Measurements from ENCODE around the gene C1orf21. TPM values are rescaled to one million over a fixed set of nuclear protein-coding genes. Genes with fewer than 3 reads are reported as not detected.

Gene C1orf21
- total RNA-seq, 4 donors from 2014 or later, result 106 to 206 (median 154) TPM

DNA sequence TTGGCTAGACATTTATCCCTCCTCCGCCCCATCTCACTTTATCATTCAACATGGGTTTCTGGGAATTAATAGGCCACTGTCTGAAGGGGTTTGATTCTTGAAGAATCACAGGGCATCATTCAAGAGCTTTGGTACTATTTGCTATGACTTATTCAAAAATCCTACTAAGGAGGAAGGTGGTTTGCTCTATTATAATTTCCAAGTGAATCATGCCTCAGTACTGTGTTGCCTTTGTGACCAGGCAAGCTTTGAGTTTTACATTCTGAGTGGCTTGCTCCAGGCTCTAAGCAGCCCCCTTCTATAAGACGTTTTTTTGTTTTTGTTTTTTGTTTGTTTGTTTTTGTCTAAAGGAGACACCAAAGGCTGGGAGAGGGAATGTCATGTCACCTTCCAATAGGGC, 2.6 kb downstream of the C1orf21 start:
- Histone ChIP-seq H3K9me3 (no peaks in the 10 kb centered on the region), H3K27ac (peak overlapping the region; percentile 97 to 100 (median 98)), H3K36me3 (no peaks in the 10 kb centered on the region), H3K4me3 (peak overlapping the region; percentile 77 to 96 (median 92)), H3K27me3 (no peaks in the 10 kb centered on the region), H3K4me1 (peaks cover 53 to 60% of the 10 kb centered on the region in 2 donors)
- in situ Hi-C loops (cut with MboI; ENCODE audit: low sequenced_read_pairs in 4 of 4), result loop anchor here (5.0 to 25.0 kb wide), 6 partner anchors 98 to 275 kb away; no protein-coding TSS in a partner anchor
- no peak for ATAC-seq
- TF ChIP-seq CTCF (IDR thresholded peaks at IDR 0.05 in 4 of 5, conservative IDR thresholded peaks at IDR 0.05 in 1 of 5) (no peak), POLR2A (IDR thresholded peaks at IDR 0.05) (no peak)
- DNase-seq, result no peak
- intact Hi-C loops (cut with DNase I; ENCODE audit: low total_unique reads), result loop anchor here (1.0 to 5.0 kb wide), 6 partner anchors 21 to 275 kb away; no protein-coding TSS in a partner anchor

DNA sequence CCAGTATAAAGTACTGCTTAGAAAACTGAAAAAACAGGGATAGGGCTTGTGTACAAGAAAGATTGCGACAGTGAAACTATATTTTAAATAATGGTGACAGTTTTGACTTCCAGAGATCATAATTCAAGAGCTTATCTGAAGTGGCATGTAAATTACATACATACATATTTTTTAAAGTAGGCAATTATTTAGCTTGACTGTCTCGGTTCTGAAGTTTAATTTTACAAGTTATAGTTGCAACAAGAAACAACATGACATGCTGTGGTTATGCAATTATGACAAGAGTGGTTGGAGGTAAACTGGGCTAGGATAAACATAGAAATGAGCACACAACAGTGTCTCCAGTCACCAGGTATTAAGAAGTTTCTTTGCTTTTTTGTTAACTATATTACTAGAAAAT, 4.1 kb downstream of the C1orf21 start:
- peak; percentile 23 to 24 for ATAC-seq
- Histone ChIP-seq H3K4me3 (peak overlapping the region in 3 of 4 donors; percentile 12 to 96 (median 94)), H3K9me3 (no peaks in the 10 kb centered on the region), H3K27ac (peak overlapping the region; percentile 97 to 100 (median 98)), H3K27me3 (no peaks in the 10 kb centered on the region), H3K4me1 (peaks cover 65 to 69% of the 10 kb centered on the region in 2 donors), H3K36me3 (no peaks in the 10 kb centered on the region)
- intact Hi-C loops (cut with DNase I; ENCODE audit: low total_unique reads) (no loop called here), in situ Hi-C loops (cut with MboI; ENCODE audit: low sequenced_read_pairs in 4 of 4) (loop anchor here (10.0 to 25.0 kb wide), 4 partner anchors 94 to 271 kb away; no protein-coding TSS in a partner anchor)
- no peak for DNase-seq
- TF ChIP-seq POLR2A (IDR thresholded peaks at IDR 0.05) (peak in 1 of 2 donors; percentile 17), CTCF (IDR thresholded peaks at IDR 0.05 in 4 of 5, conservative IDR thresholded peaks at IDR 0.05 in 1 of 5) (no peak)

DNA sequence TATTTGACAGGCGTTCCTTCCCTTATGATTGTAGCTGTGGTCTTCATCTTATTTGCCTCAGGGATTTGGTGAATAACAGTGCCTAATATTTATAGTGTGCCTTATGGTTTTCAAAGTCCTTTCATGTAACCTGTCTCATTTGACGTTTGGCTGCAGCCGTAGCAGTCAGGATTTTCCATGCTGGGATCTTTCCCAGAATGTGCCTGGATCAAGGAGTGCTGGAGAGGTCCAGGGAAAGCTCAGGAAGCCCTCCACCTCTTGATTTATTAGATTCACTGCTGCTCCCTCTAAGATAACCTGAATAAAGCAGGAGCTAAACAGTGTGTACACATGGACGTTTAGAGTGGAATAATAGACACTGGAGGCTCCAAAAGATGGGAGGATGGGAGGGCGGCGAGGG, 5.2 kb downstream of the C1orf21 start:
- Histone ChIP-seq H3K4me3 (no peak overlapping the region), H3K36me3 (no peaks in the 10 kb centered on the region), H3K27ac (peak overlapping the region; percentile 97 to 100 (median 98)), H3K4me1 (peaks cover 68 to 76% of the 10 kb centered on the region in 2 donors), H3K27me3 (no peaks in the 10 kb centered on the region), H3K9me3 (no peaks in the 10 kb centered on the region)
- intact Hi-C loops (cut with DNase I; ENCODE audit: low total_unique reads) (no loop called here), in situ Hi-C loops (cut with MboI; ENCODE audit: low sequenced_read_pairs in 4 of 4) (loop anchor here (10.0 to 25.0 kb wide), 4 partner anchors 93 to 270 kb away; no protein-coding TSS in a partner anchor)
- DNase-seq (no peak), ATAC-seq (no peak)
- TF ChIP-seq CTCF (IDR thresholded peaks at IDR 0.05 in 4 of 5, conservative IDR thresholded peaks at IDR 0.05 in 1 of 5) (no peak), POLR2A (IDR thresholded peaks at IDR 0.05) (no peak)

DNA sequence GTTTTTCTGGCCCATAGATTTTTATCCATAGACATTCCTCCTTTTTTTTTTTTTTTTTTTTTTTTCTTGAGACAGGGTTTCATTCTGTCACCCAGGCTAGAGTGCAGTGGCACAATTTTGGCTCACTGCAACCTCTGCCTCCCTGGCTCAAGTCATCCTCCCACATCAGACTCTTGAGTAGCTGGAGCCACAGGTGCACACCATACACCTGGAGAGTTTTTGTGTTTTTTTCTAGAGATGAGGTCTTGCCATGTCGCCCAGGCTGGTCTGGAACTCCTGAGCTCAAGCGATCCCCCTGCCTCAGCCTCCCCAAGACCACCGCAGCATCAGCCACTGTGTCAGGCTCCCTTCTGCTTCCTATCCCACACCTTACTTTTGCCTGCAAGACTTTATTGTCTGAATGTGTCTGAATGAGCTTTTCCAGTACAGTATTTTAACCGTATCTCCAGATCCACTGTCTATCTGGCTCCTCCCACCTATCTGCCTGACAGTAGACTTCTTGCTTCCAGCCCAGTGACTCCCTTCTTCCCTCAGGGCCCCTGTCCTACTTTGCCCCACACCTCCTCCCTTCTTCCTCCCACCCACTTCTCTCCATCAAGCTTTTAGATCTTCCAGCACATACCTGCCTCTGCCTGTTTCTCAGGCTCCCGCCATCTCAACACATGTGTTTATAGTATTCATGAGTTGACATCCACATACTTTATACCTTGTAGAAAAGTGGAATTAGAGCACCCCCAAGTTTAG, 6.1 kb downstream of the C1orf21 start:
- in situ Hi-C loops (cut with MboI; ENCODE audit: low sequenced_read_pairs in 4 of 4), result loop anchor here (10.0 to 25.0 kb wide), 4 partner anchors 92 to 269 kb away; no protein-coding TSS in a partner anchor
- DNase-seq, result no peak
- Histone ChIP-seq H3K27ac (peak overlapping the region; percentile 97 to 100 (median 98)), H3K9me3 (no peaks in the 10 kb centered on the region), H3K27me3 (no peaks in the 10 kb centered on the region), H3K4me3 (no peak overlapping the region), H3K4me1 (peaks cover 75 to 78% of the 10 kb centered on the region in 2 donors), H3K36me3 (no peaks in the 10 kb centered on the region)
- intact Hi-C loops (cut with DNase I; ENCODE audit: low total_unique reads), result no loop called here
- no peak for ATAC-seq
- TF ChIP-seq POLR2A (IDR thresholded peaks at IDR 0.05), result no peak
- no peak for TF ChIP-seq CTCF (IDR thresholded peaks at IDR 0.05 in 4 of 5, conservative IDR thresholded peaks at IDR 0.05 in 1 of 5)

All from gastrocnemius medialis (tissue), 4 donors.